PC-3 (cell line): ENCODE data around the gene CD160.
"Not testable (repeated sequence)": the region's sequence is repeated elsewhere in the genome, so short reads cannot be mapped to it uniquely, and the experiment has no call there.

Experiments
- CTCF ChIP-seq: fragments of 300-600 bp; sonication (generic); conservative IDR thresholded peaks from 2 replicates; pipeline ENCODE4 v1.5.1; 2017; ENCODE audit warnings: antibody characterized with exemption, low read depth, mild to moderate bottlenecking, low read length
- EZH2 ChIP-seq: fragments of 300-600 bp; sonication (generic); IDR thresholded peaks from one replicate; pipeline ENCODE4 v1.6.1; 2017; ENCODE audit warnings: antibody characterized with exemption, mild to moderate bottlenecking, low read length; ENCODE audit not compliant: unreplicated experiment

- TF ChIP-seq EZH2, CTCF: not testable (repeated sequence)
Measured at GRCh38 chr1:145718465-145718864, 834 bp upstream of the CD160 start.
